Neural cell (in vitro differentiated cells): Measurements from ENCODE around the gene FBXL17.

Experiments
- CTCF ChIP-seq: fragments of 450-650 bp; IDR thresholded peaks from 2 replicates; pipeline ENCODE4 v1.5.1; 2014; ENCODE audit warnings: antibody characterized with exemption, mild to moderate bottlenecking, moderate library complexity; ENCODE audit not compliant: poor library complexity, severe bottlenecking
- EP300 ChIP-seq: fragments of 450-650 bp; conservative IDR thresholded peaks from 2 replicates; pipeline ENCODE4 v1.6.1; 2014; ENCODE audit warnings: antibody characterized with exemption, mild to moderate bottlenecking, moderate library complexity; ENCODE audit not compliant: poor library complexity, severe bottlenecking
- EZH2 ChIP-seq: fragments of 200-600, 300-800 bp; shearing (Covaris generic), sonication (generic); IDR thresholded peaks from 2 replicates; pipeline ENCODE4 v1.6.1; 2014; ENCODE audit warnings: antibody characterized with exemption, low read length, borderline replicate concordance, mild to moderate bottlenecking; ENCODE audit not compliant: insufficient read depth, poor library complexity, severe bottlenecking
- MXI1 ChIP-seq: fragments of 450-650 bp; conservative IDR thresholded peaks from 2 replicates; pipeline ENCODE4 v1.6.1; 2014; ENCODE audit warnings: antibody characterized with exemption, mild to moderate bottlenecking; ENCODE audit not compliant: poor library complexity, severe bottlenecking
- POLR2AphosphoS5 ChIP-seq: IDR thresholded peaks from 2 replicates; pipeline ENCODE4 v1.6.1; 2012
- RAD21 ChIP-seq: fragments of 450-650 bp; conservative IDR thresholded peaks from 2 replicates; pipeline ENCODE4 v1.6.1; 2014; ENCODE audit warnings: antibody characterized with exemption, mild to moderate bottlenecking, moderate library complexity
- REST ChIP-seq: IDR thresholded peaks from 2 replicates; pipeline ENCODE4 v1.6.1; 2012; ENCODE audit warnings: borderline replicate concordance
- TAF1 ChIP-seq: IDR thresholded peaks from 2 replicates; pipeline ENCODE4 v1.6.1; 2012; ENCODE audit warnings: low read depth

DNA sequence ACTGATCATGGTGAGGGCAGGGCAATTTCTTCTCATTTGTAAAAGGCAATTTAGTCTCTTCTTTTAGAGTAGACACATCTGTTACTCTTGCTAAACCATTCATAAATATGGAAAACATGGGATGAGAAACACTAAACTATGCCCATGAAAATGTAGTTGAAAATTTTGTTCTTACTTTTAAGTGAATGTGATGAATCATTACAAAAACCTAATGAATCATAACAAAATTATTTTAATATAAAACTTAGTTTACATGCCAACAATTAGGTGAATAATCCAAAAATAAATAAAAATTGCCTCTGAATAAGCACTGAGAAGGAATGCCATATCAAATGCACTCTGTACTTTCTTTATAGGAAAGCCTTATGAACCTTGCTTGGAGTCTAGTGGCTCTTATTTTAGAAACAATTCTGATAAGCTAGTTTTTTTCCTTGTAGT lies 413.5 kb downstream of the FBXL17 start:
- TF ChIP-seq POLR2AphosphoS5 (no peak), CTCF (no peak), EP300 (no peak), EZH2 (no peak), RAD21 (no peak), REST (no peak), TAF1 (no peak), MXI1 (no peak)
